IPS DF 19.7 (cell line): ENCODE data around the gene NAA35.

ENCODE experiments used
- DNase-seq: peaks from one replicate; pipeline ENCODE4 v3.0.0-alpha.2; 2013; ENCODE audit warnings: low read depth, low spot score

The NAA35 gene

GRCh38 chr9:86062845-86063693 lies 122.1 kb downstream of the NAA35 start:
- DNase-seq = no peak

- DNase-seq = no peak
Measured at GRCh38 chr9:86064220-86064619, 123.3 kb downstream of the NAA35 start.

- no peak for DNase-seq
Measured at GRCh38 chr9:86069206-86069869, 128.4 kb downstream of the NAA35 start.
